ENCODE results near the gene CDH15.

DNA sequence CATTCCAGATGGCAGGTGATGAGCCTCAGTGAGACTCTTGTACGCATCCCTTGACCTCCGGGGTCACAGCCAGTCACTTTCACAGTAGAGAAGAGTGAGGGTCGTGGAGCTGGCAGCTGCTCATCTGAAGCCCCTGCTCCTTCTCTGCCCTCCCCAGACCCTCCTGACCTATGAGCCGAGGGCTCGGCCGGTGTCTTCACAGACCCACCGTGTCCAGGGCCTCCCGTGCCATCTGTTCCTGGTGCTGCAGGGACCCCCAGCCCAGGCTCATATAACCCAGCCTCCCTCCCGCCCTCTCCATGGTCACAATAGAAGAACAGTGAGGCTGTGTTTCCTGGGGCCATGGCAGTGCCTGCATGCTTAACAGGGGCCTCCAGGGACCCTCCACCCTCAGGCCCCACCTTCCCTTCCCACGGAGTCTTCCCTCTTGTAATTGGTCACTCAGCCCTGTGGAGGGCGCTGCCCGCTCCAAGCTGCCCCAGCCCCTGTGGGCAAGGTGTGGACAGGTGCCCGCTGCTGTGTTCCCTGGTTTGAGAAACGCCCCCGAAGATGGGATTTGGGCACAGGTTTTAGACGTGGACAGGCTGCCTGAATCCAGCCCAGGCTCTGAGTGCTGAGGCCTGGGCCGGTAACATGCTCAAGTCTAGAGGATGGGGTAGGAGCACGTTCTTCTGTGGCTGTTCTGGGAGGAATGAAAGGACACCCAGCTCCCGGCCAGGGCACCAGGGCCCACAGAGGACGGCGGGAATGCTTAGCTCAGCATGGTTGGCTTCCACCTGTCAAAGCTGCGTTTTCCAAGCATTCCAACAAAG lies 39.1 kb upstream of the CDH15 start:
- TF ChIP-seq YY1 (IDR thresholded peaks at IDR 0.05; ENCODE audit: insufficient read depth, insufficient read length) (no peak), ZNF274 (IDR thresholded peaks at IDR 0.05; ENCODE audit: low read depth, low read length) (no peak)

All from NT2/D1 (cell line).